Stimulated activated CD8-positive, alpha-beta memory T cell treated with anti-CD3 and anti-CD28 coated beads, Interleukin-2, amount 100 ng/mL, for 48 hours (primary cell): ENCODE data around the gene LRRC2.
"Not testable (repeated sequence)": the region's sequence is repeated elsewhere in the genome, so short reads cannot be mapped to it uniquely, and the experiment has no call there.

Experiments used
- DNase-seq, 2 donors: peaks; one replicate each; pipeline ENCODE4 v3.0.0-alpha.2; 2020; ENCODE audit warnings: low read depth in 2 of 2

The LRRC2 gene

DNA sequence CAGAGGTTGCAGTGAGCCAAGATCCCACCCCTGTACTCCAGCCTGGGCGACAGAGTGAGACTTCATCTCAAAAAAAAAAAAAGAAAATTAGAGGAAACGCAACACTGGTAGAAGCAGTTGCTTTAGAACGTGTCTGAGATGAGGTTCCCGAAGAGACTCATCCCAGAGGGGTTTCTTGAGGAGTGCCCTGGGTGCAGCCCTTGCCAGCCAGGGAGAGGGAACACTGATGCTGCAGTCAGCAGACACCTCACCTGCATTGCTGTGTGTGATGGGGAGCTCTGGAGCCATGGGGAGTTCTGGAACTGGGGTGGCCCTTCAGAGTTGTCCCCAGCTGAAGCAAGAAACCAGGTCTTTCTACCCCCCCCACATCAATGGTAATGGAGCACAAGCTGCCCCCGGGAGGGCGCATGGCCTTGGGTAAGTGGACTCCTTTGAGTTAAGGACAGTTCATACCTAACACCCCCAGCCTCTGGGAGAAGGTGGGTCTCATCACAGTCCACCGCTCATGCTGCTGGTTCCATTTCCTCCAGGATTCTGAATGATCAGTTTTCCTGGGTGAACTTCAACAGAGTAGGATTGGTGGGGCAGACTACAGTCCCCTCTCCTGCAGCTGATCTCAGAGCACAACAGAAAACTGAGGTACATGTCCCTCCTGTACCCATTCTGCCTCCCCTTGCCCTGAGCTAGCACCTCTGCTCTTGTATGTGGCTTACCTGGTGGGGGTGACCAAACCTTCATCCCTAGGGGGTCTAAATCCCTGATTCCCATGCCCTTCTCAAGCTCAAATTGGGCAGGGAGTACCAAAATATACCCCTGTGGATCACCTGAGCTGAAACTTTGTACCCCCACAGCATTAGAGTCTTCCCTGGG lies 18.7 kb upstream of the LRRC2 start:
- no peak for DNase-seq

DNA sequence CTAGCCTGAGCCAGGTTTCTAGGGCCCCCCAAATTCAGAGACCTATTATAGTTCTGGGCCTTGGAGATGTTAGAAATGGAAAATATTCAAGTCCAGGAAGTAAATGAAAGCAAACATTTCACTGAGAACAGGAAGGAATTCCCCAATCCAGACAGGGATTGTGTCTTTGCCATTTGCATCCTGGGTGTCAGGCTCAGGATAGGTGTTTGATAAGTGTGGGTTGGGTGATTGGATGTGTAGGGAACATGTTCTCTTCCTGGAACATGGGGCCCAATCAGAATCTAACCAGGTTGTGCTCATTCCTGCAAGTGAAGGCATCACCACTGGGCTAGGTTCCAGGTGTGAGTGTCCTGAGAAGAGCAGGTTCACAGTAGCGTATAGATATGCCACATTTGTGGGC lies 14.6 kb upstream of the LRRC2 start:
- no peak for DNase-seq

DNA sequence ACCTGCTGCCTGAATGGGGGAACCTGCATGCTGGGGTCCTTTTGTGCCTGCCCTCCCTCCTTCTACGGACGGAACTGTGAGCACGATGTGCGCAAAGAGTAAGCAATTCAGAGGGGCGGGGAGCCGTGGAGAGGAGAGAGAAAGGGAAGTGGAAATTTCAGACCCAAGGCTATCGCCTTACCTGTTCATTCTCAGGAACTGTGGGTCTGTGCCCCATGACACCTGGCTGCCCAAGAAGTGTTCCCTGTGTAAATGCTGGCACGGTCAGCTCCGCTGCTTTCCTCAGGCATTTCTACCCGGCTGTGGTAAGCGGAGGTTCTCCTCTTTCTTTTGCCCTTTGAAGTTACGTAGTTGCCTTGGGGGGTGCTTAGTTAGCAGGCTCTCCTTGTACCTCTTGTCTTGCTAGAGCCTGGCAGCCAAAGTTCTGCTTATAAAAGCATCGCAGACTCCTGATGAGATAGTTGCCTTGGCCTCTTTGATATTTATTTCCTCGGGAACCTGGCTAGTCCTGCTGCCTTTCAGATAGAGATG lies 13.7 kb upstream of the LRRC2 start:
- DNase-seq, result no peak

DNA sequence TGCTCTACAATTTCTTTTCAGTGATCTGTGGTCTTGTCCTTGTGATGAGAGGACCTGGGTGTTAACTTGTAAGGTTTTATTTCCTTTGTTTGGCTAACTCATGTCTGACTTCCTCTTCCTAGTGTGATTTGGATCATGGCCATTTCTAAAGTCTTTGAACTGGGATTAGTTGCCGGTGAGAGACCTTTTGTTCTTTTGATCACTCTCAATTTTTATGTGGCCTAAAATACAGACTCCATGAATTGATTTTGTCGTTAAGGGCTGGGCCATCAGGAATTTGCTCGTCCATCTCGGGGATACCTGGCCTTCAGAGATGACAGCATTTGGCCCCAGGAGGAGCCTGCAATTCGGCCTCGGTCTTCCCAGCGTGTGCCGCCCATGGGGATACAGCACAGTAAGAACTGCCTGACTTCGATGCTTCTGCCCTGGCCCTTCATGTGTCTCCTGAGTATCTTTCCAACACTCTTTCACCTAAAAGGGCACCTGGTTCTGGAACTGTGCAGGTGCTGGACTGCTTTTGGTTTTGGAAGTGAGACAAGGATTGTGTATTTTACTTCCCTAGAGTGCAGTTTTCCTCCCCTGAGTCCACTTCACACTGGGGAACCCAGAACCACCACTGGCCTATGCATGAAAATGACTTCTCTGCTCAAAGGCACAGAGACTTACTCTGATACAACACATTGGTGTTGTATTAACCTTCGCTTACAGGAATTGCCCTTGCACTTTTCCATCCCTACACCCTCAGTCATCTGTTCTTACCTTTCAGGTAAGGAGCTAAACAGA lies 13.1 kb upstream of the LRRC2 start:
- no peak for DNase-seq

DNA sequence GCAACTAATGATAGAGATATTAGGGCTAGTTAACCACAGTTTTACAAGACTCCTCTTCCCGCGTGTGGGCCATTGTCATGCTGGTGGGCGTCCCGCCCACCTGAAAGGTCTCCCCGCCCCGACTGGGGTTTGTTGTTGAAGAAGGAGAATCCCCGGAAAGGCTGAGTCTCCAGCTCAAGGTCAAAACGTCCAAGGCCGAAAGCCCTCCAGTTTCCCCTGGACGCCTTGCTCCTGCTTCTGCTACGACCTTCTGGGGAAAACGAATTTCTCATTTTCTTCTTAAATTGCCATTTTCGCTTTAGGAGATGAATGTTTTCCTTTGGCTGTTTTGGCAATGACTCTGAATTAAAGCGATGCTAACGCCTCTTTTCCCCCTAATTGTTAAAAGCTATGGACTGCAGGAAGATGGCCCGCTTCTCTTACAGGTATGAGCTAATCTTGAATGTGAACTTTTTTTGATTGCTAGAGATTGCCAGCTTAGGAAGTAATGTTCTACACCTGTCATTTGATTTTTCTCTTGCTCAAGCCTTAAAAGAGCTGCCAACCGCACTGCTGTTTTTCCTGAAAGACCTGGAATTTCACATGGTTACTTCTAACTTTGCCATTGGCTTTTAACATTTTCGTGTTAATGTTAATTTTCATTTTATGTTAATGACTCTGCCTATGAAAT lies 11.6 kb upstream of the LRRC2 start:
- DNase-seq, result not testable (repeated sequence)

DNA sequence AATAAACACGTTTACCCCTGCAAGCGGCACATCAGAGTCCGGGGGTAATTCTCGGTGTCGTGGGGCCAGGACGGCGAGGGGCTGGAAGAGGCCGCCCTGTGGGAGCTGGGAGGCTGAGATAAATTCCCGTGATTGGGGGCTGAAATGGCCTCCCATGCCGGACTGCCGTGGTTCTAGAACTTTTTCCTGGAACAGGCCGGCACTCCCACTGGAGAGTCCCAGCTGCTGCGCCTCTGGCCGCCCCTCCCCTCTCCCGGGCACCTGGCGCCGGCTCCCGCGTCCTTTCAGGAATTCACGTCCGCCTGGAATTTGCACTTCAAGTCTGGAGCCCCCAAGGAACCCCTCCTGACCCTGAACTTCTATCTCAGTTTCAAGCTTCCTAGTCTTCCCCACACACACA lies 10.8 kb upstream of the LRRC2 start:
- DNase-seq, result no peak

DNA sequence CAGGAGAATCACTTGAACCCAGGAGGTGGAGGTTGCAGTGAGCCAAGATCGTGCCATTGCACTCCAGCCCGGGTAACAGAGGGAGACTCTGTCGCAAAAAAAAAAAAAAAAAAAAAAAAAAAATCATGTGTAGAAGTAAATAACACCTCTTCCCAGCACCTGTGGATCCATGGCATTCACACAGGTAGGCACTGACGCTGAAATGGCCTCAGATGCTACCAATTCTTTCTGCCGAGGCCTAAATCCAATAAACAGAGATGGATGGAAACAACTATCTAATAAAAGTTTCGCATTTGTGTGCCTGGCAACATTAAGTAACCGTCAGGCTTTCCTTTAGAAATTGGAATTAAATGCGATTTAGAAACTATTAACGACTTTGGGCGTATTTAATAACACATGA lies 10.3 kb upstream of the LRRC2 start:
- DNase-seq, result no peak

DNA sequence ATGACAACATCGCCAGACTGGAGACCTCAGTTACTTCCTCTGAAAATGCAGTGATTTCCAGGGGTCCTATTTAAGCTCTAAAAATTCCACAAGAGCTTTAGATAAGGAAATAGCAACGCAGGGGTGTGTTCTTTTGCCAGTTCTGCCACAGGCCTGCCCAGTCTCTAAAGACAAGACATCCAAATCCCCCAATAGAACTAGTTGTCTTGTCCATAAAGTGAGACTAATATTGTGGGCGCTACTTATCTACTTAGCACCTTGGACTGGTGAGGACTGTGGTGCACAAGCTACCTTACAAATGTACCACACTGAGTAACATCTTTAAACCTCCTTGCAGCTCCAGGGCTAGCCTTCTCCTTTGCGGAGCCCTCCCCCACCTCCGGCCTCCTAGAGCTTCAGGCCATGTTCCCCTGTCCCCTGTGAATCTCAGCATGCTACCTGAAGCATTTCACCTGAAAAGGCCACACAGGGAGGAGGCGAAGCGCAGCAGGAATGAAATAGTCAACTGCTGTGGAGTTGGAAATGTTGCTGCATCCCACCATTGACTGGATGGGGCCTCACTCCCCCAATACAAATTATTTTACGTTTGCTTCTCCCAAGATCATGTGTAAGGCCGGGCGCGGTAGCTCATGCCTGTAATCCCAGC lies 9.6 kb upstream of the LRRC2 start:
- DNase-seq, result no peak

DNA sequence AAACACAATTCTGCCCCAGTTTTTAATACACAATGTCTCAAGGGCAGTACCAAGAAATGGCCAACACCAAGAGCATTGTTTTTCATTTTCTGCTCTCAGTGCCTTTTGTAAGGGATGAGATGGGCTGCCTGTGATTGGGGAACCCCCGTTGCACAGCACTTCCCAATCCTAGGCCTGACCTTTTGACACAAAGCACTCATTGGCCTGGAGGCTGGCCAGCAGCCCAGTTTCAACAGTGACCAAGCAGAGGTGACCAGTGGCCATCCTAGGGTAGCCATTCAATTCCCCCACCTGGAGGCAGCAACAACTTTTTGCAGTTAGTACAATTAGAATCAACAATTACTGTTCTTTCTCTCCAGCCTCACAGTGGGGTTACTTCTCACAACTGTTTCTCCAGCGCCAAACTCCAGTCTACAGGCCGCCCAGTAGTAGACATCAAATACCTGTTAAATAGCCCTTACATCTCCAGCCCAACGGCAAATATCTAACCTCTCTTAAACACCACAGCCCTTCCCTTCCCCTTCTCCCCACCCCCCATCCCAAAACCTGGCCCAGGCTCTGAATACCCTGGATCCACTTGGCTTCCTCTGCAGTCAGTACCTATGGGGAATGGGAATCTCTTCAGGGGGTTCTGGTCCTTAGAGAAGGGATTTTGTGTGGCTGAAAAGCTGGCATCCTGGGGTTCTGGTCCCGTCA lies 8.9 kb upstream of the LRRC2 start:
- no peak for DNase-seq

DNA sequence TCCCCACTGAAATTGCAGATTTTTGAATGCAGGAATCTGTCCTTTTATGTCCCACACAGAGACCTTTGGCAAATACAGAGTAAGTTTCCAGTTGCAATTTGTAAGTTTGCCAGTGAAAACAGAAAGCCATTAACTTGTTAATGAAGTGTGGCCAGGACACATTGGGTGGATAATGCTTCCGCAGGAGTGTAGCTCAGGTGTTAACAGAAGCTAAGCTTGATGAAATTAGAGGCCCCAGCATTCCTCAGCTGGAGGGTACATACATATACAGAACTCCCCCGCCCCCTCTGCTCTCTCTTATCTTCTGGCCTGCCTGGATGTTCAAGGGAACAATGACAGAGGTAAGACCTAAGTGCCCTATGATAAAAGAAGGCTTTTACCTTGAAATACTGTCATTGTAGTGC lies 8.1 kb upstream of the LRRC2 start:
- DNase-seq, result no peak

DNA sequence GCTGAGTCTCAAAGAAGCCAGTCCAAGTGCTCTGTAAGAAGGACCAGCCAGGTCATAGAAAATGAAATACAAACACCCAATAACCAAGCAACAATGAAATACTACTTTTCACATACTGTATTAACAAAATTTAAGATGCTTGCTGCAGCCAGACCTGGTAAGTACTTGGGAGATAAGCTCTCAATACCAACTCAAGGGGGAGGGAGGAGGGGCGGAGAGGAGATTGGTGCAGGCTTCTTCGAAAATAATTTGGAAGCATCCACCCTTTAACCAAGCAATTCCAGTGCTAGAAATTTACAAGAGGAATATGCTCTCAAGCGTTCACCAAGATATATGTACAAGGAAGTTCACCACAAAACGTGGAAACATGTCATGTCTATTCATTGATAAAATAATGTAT lies 7.6 kb upstream of the LRRC2 start:
- no peak for DNase-seq

DNA sequence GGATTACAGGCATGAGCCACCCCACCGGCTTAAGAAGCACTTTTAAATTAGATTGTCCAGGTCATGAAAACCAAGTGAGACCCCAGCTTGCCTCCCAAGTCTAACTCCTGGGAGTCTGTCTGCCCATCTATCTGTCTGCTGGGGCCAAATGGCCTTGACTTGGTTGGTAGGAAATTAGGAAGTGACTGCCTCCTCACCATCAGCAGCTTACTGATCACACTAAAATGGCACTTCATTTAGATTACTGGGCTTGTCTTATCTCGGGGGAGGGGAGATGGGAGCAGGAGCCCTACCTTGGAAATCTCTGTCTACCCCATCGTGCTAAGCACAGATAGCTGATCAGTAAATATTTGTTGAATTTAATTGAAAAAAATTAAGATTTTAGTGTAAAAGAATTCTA lies 5.6 kb upstream of the LRRC2 start:
- no peak for DNase-seq

DNA sequence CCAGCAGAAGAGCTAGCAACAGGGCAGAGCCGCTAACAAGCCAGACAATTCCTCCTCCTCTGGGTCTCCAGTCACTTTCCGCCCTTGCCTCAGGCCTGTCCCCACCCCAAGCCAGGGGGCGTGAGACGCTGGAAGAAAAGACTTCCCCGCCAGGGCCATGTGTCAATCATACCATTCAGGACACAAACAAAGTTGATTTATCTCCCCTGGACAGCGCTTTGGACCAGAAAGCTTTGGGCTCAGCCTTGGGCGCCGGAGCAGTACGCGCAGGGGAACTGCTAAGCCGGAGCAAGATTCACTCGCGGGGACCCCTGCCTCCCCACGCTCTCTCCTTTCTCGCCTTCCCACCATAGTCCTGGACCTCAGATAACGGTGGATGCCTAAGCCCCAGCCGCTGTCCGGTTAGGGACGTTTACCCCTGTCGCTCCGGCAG lies 479 bp downstream of the LRRC2 start:
- no peak for DNase-seq

DNA sequence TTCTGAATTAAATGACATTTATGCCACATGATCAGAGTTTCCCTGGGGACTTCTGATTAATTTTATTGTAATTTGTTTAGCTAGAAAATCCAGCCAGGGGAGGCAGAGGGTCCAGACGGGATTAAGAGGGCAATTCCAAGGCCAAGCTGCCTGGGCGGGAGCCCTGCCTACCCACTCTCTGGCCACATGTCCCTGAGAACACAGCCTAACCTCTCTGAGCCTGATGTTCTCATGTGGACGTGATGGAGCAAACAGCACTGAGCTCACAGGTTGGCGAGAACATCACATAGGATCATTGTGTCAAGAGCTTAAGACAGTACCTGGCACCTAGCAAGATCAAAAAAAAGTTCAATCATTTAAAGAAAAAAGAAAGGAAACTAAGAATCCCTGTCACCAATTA lies 1.0 kb downstream of the LRRC2 start:
- no peak for DNase-seq

DNA sequence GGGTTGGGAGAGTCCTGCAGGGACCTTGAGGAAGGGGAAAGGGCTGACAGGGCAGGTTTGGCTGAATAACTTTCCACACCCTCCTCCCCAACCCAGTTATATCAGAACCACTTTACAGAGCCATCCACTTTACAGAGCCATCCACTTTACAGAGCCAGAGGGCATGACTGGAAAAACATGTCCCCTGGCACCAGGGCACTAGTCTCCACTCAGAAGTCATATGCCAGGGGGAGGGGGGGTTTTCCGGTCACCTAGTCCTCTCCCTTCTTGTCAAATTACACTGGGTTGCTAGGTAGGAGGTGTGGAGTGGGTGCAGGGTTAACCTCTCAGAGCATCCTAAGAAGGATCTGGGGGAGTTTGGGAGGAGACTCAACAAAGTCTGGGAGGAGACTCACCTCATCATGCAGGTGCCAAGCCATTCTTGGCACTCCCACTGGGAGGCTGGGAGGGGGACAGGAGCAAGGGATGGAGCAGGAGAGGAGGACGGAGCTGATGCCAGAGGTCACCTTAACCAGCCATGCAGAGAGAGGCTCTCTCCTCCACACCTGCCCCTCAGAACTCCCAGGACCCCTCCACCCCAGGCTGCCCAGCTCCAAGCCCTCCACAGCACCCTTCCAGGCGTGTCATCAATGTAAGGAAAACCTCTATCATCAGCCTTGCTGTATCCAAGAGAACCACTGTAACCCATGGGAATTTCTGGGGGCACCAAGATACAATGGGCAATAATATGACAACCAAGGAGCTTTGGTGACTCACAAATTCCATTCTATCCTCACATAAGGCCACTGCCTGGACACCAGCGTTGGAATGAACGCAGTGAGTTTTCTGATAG lies 1.7 kb downstream of the LRRC2 start:
- no peak for DNase-seq

DNA sequence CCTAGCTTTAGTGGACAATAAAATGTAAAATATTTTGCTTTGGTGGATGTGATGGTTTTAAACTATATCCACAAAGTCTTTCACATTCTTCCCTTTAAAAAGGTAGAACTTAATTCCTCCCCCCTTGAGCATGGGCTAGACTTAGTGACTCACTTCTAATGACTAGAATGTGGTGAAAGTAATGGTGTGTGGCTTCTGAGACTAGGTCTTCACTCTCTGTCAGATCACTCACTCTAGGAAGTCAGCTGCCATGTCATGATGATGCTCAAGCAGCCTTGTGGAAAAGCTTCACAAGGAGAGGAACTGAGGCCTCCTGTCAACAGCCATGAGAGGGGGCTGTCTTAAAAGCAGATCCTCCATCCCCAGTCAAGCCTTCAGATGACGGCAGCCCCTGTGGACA lies 4.2 kb downstream of the LRRC2 start:
- DNase-seq, result no peak

DNA sequence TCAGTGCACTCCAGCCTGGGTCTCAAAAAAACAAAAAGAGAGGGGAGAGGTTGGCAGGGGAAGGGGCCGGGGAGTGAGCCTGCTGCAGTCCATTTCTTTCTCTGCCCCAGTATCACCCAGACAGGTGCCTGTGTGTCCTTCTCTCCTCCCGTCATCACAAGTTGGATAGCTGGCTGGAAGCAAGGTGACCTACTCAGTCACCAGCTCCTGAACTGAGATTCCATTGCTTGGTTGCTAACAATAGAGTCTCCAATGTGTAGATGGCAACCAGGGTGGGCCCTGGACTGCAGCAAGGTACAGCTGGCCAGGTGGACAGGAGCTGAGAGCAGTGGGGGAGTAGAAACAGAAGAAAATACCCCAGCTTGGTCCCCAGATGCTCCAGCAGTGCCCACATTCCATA lies 4.6 kb downstream of the LRRC2 start:
- DNase-seq, result no peak

DNA sequence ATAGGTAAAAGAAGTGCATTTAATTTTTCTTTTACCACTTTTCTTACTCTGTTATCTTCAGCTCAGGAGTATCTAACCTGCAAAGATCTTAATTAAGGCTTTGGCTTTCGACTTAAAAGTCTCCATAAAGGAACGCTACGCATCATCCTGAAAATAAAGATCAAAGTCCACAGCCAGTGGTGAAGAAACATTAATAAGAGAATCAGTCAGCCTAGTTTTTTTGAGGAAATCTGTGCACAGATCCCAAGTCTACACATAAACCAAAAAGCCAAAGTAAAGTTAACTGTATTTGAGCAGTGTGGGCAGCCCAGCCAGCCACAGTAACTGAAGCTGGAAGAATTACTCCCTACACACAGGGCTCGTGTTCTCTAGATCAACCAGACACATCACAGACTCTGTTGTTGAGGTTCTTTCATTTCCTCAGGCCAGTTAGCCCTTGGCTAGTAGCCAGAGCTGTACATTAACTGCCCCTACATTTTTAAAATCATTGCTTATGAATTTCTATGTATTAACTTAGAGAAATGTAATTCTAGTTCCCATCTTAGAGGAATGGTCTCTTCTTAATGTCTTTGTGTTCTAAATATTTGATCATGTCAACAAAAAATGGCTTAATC lies 6.9 kb downstream of the LRRC2 start:
- no peak for DNase-seq

DNA sequence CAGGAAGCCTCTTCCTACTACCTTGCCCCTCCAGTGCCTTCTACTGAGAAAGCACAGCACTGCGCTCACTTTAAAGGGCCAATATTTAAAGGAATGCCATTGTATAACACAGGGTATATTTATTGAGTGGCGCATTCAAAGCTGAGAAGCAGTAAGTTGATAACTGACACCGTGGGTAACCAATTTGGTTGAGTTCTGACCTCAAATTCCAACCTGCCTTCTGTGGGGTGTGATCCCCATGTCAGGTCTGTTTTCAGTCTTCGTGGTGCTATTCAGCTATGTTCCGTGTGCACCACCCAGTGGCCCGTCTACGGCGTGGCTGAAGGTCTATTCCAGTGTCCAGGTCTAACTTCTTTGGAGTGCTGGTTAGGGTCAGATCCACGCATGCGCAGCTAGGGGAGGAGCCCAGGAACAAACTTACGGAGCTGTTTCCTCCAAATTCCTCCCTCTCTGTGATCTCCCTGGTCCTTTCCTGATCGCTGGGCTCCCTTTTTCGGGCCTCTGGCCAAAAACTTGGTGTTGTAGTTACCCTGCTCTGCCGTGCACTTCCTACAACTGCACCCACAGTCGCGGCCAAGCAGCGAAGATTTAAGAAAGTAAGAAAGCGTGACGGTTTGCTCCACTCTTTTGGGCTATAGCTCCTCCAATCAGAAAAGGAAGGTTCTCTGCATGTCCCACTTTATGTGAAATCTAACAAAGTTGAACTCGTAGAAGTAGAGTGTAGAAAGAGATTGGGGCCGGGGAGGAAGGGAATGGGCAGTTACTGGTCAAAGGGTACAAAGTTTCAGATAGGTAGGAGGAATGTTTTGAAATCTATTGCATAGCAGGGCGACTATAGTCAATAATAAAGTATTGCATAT lies 7.7 kb downstream of the LRRC2 start:
- peak; percentile 38 to 45 for DNase-seq
